Type B pancreatic cell (in vitro differentiated cells): ENCODE results near the gene USP53. TPM values are rescaled to one million over a fixed set of nuclear protein-coding genes. Genes with fewer than 3 reads are reported as not detected.
A peak's percentile ranks its signal among the peaks of the same experiment; 100 is the strongest.

Experiments used
- DNase-seq: peaks from one replicate; pipeline ENCODE4 v3.0.0; 2021; ENCODE audit warnings: mixed read lengths; ENCODE audit not compliant: unreplicated experiment; ENCODE audit errors: extremely low spot score
- H3K27ac Mint-ChIP-seq: 2 replicates; pipeline ENCODE4 v1.8.0; 2021; ENCODE audit warnings: mild to moderate bottlenecking, mixed read lengths
- H3K27me3 Mint-ChIP-seq: 2 replicates; pipeline ENCODE4 v1.8.0; 2021; ENCODE audit warnings: mixed read lengths
- H3K36me3 Mint-ChIP-seq: 2 replicates; pipeline ENCODE4 v1.8.0; 2021; ENCODE audit warnings: mixed read lengths
- H3K4me1 Mint-ChIP-seq: one replicate; pipeline ENCODE4 v1.8.0; 2021; ENCODE audit warnings: mixed read lengths; ENCODE audit not compliant: unreplicated experiment
- H3K4me3 Mint-ChIP-seq: 2 replicates; pipeline ENCODE4 v1.8.0; 2021; ENCODE audit warnings: mild to moderate bottlenecking, mixed read lengths
- H3K9me3 Mint-ChIP-seq: 2 replicates; pipeline ENCODE4 v1.8.0; 2021; ENCODE audit warnings: mixed read lengths
- total RNA-seq: library from RNA; stranded (reverse); gene quantifications from 2 replicates; pipeline ENCODE4 v1.2.1, GENCODE V29; 2021; ENCODE audit warnings: low replicate concordance
- TF ChIP-seq, protein P1 (sequence below): fragments of 200-600 bp; sonication (generic); conservative IDR thresholded peaks from 2 replicates; pipeline ENCODE4 v1.5.0; 2021; ENCODE audit warnings: antibody characterized with exemption, mild to moderate bottlenecking

USP53 gene
- total RNA-seq, 1 donor from 2014 or later = 16.4 TPM

GRCh38 chr4:119289313-119289712 is 76.8 kb downstream of the USP53 start:
- DNase-seq = no peak
- Mint-ChIP-seq H3K36me3 (peaks cover 7% of the 10 kb centered on the region), H3K4me3 (no peak overlapping the region), H3K9me3 (no peaks in the 10 kb centered on the region), H3K4me1 (peaks cover 5% of the 10 kb centered on the region), H3K27ac (no peak overlapping the region), H3K27me3 (no peaks in the 10 kb centered on the region)
- TF ChIP-seq, protein P1, sequence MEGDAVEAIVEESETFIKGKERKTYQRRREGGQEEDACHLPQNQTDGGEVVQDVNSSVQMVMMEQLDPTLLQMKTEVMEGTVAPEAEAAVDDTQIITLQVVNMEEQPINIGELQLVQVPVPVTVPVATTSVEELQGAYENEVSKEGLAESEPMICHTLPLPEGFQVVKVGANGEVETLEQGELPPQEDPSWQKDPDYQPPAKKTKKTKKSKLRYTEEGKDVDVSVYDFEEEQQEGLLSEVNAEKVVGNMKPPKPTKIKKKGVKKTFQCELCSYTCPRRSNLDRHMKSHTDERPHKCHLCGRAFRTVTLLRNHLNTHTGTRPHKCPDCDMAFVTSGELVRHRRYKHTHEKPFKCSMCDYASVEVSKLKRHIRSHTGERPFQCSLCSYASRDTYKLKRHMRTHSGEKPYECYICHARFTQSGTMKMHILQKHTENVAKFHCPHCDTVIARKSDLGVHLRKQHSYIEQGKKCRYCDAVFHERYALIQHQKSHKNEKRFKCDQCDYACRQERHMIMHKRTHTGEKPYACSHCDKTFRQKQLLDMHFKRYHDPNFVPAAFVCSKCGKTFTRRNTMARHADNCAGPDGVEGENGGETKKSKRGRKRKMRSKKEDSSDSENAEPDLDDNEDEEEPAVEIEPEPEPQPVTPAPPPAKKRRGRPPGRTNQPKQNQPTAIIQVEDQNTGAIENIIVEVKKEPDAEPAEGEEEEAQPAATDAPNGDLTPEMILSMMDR = no peak

DNA sequence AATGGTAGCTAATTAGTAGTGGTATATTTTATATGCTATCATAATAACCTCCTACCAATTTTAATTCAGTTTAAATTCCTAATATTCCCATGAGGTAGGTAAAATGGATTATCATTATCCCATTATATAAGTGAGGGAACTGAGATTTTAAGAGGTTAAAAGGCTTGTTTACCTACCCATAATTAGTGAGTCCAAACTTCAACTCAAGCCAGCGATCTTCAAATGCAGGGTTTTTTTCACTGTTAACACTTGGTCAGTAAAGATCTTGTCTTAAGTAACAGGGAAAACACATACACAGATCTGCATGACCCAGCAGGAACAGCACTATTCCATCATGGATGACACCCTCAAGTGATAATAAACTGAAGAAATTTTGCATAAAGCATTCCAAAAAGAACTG is 78.1 kb downstream of the USP53 start:
- DNase-seq = no peak
- Mint-ChIP-seq H3K27ac (no peak overlapping the region), H3K9me3 (no peaks in the 10 kb centered on the region), H3K4me1 (no peaks in the 10 kb centered on the region), H3K4me3 (no peak overlapping the region), H3K36me3 (peaks cover 7% of the 10 kb centered on the region), H3K27me3 (no peaks in the 10 kb centered on the region)
- TF ChIP-seq, protein P1 = no peak

DNA sequence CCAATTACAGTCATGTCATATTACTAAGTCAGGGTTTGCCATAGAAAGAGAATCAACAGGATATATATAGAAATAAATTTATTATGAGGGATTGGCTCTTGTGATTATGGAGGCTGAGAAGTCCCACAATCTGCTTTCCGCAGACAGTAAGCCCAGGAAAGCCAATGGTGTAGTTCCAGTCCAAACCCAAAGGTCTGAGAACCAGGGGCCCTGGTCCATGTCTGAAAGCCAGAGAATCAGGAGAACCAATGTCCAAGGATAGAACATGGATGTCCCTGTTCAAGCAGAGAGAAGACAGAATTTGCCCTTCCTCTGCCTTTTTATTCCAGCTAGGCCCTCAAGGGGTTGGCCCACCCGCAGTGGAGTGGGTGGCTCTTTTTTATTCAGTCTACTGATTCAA is 83.8 kb downstream of the USP53 start:
- TF ChIP-seq, protein P1 = no peak
- peaks cover 23% of the 10 kb centered on the region for H3K4me1 Mint-ChIP-seq
- no peaks in the 10 kb centered on the region for H3K9me3 Mint-ChIP-seq
- peaks cover 34% of the 10 kb centered on the region for H3K36me3 Mint-ChIP-seq
- H3K27ac Mint-ChIP-seq = no peak overlapping the region
- no peaks in the 10 kb centered on the region for H3K27me3 Mint-ChIP-seq
- no peak for DNase-seq
- peak overlapping the region; percentile 7 for H3K4me3 Mint-ChIP-seq

DNA sequence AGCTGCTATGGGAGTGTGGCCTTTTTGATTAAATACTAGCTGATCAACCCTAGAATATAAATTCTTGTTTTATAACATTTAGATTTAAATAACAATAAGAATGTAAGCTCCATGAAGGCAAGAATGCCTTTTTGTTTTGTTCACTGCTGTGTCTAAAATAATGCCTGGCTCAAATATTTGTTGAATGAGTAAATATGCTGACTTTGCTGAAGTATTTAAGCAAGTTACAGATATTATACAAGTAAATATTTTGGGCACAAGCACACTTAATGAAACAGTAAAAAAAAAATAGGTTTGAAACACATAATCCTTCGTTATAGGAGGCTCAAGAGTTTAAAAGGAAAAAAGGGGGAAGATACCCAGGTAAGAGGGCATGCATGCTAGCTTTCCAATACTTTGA is 85.3 kb downstream of the USP53 start:
- peaks cover 23% of the 10 kb centered on the region for H3K4me1 Mint-ChIP-seq

GRCh38 chr4:119299260-119299671 is 86.8 kb downstream of the USP53 start:
- peaks cover 6% of the 10 kb centered on the region for H3K9me3 Mint-ChIP-seq
- H3K36me3 Mint-ChIP-seq = peaks cover 31% of the 10 kb centered on the region
- DNase-seq = no peak
- peak overlapping the region; percentile 100 for H3K27ac Mint-ChIP-seq
- no peaks in the 10 kb centered on the region for H3K27me3 Mint-ChIP-seq
- TF ChIP-seq, protein P1 = no peak
- peak overlapping the region; percentile 98 for H3K4me3 Mint-ChIP-seq
- peaks cover 23% of the 10 kb centered on the region for H3K4me1 Mint-ChIP-seq

More for the DNA sequence above, 85.3 kb downstream of the USP53 start:
- Mint-ChIP-seq H3K36me3 (peaks cover 29% of the 10 kb centered on the region), H3K27ac (peak overlapping the region; percentile 100), H3K27me3 (no peaks in the 10 kb centered on the region), H3K9me3 (no peaks in the 10 kb centered on the region), H3K4me3 (peak overlapping the region; percentile 98)
- TF ChIP-seq, protein P1 = no peak
- no peak for DNase-seq

- TF ChIP-seq, protein P1 = no peak
- Mint-ChIP-seq H3K4me3 (peak overlapping the region; percentile 98), H3K9me3 (peaks cover 6% of the 10 kb centered on the region), H3K4me1 (peaks cover 23% of the 10 kb centered on the region), H3K36me3 (peaks cover 31% of the 10 kb centered on the region), H3K27ac (peak overlapping the region; percentile 100), H3K27me3 (no peaks in the 10 kb centered on the region)
- no peak for DNase-seq
Observed at GRCh38 chr4:119299741-119300100, 87.2 kb downstream of the USP53 start.
